GM10266 (cell line): ENCODE measurements around the gene LONP1.

Experiments used
- DNase-seq: peaks from one replicate; pipeline ENCODE4 v3.0.0; 2012; ENCODE audit errors: extremely low spot score
- TF ChIP-seq, protein P1 (sequence below): IDR thresholded peaks from 2 replicates; pipeline ENCODE4 v1.5.1; 2012; ENCODE audit warnings: mild to moderate bottlenecking, low read depth; ENCODE audit not compliant: control insufficient read depth, insufficient read depth; ENCODE audit errors: missing control alignments

Gene LONP1

DNA sequence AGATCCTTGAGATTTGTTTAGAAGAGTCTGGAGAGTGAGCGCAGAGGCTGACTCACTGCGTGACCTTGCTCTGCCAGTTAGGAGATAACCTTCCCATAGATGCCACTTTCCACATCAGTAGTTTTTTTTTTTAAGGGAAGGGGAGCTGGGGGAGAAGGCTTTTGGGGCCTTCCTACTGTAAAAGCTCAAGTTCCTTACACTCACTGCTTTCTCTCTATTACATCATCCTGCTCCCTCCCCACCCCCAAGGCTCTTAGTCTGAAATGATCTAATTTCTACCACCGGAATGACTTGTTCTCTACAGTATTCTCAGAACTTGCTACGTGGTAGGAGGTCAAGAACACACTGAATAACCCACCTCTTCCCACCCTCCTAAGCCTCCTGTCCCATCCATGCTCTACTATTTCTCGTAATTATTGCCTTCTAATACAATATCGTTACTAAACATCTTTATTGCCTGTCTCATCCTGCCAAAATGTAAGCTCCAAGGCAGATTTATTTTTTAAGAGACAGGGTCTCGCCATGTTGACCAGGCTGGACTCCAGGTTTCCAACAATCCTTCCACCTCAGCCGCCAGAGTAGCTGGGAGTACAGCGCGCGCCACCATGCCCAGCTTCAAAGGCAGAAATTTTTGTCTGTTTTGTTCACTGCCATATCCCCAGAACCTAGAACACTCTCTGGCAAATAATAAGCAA, 1.2 kb downstream of the LONP1 start:
- DNase-seq, result peak; percentile 73
- TF ChIP-seq, protein P1, sequence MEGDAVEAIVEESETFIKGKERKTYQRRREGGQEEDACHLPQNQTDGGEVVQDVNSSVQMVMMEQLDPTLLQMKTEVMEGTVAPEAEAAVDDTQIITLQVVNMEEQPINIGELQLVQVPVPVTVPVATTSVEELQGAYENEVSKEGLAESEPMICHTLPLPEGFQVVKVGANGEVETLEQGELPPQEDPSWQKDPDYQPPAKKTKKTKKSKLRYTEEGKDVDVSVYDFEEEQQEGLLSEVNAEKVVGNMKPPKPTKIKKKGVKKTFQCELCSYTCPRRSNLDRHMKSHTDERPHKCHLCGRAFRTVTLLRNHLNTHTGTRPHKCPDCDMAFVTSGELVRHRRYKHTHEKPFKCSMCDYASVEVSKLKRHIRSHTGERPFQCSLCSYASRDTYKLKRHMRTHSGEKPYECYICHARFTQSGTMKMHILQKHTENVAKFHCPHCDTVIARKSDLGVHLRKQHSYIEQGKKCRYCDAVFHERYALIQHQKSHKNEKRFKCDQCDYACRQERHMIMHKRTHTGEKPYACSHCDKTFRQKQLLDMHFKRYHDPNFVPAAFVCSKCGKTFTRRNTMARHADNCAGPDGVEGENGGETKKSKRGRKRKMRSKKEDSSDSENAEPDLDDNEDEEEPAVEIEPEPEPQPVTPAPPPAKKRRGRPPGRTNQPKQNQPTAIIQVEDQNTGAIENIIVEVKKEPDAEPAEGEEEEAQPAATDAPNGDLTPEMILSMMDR, result no peak

DNA sequence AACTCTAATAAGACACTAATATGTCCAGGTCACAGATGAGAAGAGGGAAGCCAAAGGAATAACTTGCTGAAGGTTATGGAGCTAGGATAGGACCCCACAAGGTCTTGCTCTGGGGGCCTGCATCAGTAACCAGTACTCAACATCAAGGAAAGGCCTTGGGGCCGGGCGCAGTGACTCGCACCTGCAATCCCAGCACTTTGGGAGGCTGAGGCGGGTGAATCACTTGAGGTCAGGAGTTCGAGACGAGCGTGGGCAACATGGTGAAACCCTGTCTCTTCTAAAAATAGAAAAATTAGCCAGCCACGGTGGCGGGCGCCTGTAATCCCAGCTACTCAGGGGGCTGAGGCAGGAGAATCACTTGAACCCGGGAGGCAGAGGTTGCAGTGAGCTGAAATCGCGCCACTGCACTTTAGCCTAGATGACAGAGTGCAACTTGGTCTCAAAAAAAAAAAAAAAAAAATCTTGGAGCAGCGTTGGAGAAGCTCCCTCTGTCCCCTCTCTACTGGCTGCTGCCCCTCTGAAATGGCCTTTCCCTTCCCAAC, 1.8 kb downstream of the LONP1 start:
- TF ChIP-seq, protein P1, result no peak
- no peak for DNase-seq

DNA sequence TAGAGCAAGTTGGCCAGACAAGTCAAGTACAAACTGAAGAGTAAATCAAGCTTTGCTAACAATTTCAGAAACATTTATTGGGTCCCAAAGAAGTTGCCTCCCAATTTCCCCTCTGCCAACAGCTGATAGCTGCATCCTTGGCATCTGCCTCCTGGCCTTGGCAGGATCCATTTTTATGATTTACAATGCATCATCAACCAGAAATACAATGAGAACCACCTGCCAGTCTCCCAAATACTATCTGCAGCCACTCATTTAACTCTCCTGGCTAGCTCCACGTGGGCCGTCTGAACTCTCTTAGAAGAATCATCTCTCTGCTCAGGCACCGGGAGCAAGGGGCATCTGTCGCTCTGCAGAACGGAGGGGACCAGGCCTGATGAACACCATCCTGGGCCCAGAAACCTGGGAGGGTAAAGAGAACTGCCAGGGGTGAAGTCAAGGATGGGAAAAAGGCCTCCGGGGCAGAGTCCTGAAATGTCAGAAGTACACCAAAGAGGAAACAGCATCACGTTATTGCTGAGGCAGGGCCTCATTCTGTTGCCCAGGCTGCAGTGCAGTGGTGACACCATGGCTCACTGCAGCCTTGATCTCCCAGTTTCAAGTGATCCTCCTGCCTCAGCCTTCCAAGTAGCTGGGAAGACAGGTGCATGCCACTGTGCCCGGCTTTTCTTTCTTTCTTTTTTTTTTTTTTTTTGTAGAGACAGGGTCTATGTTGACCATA, 2.6 kb downstream of the LONP1 start:
- DNase-seq, result no peak
- TF ChIP-seq, protein P1, result no peak

GRCh38 chr19:5714816-5715215, 5.1 kb downstream of the LONP1 start:
- TF ChIP-seq, protein P1, result no peak

GRCh38 chr19:5713228-5713627, 6.7 kb downstream of the LONP1 start:
- TF ChIP-seq, protein P1, result no peak
- no peak for DNase-seq

More at GRCh38 chr19:5714816-5715215, 5.1 kb downstream of the LONP1 start:
- DNase-seq, result no peak

- no peak for DNase-seq
- TF ChIP-seq, protein P1, result no peak
Observed at GRCh38 chr19:5711713-5712161, 8.2 kb downstream of the LONP1 start.

DNA sequence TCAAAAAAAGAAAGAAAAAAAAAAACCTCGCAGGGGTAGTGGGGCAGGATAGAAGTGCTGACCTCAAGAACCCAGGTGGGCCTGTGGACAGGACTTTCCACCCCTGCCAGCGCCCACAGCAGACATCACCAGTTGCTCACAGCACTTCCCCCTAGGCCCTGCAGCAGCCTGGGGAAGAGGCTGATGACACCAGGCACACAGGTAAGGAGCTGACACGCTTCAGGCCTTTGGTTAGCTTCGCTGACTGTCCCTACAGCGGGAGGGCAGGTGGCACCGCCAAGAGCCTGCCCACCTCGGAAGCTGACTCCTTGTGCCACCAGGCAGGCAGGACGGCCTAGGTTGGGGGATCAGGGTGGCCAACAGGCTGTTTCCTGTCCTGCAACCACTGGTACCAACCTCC, 8.9 kb downstream of the LONP1 start:
- no peak for DNase-seq
- TF ChIP-seq, protein P1, result no peak
